ENCODE results near the gene TMED3.
"Not testable (repeated sequence)": the region's sequence is repeated elsewhere in the genome, so short reads cannot be mapped to it uniquely, and the experiment has no call there.

The TMED3 gene

GRCh38 chr15:79319973-79320372, 9.1 kb downstream of the TMED3 start:
- not testable (repeated sequence) for H3K4me3 ChIP-seq (ENCODE audit: extremely low read depth, insufficient read depth, low read length, poor library complexity, severe bottlenecking); H3K4me1 ChIP-seq (ENCODE audit: control insufficient read depth, insufficient read depth, low read length, poor library complexity, severe bottlenecking); H3K27ac ChIP-seq (ENCODE audit: low read depth, low read length, severe bottlenecking); H3K9me3 ChIP-seq (ENCODE audit: control insufficient read depth, low read length)
- peaks cover 93% of the 10 kb centered on the region for H3K36me3 ChIP-seq (ENCODE audit: control insufficient read depth, insufficient read depth, low read length)
- 92 to 98% methylated on average over 6 to 8 of the region's 9 CpGs for WGBS, 2 experiments (ENCODE audit: insufficient coverage in 2 of 2)

DNA sequence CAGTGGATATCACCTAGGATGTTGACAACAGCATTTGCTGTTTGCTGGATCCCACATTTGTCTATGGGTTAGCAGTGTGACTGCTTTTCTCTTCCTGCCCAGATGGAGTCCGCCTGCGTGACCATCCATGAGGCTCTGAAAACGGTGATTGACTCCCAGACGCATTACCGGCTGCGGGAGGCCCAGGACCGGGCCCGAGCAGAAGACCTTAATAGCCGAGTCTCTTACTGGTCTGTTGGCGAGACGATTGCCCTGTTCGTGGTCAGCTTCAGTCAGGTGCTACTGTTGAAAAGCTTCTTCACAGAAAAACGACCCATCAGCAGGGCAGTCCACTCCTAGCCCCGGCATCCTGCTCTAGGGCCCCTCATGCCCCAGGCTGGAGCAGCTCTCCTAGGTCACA, 11.0 kb downstream of the TMED3 start:
- H3K4me3 ChIP-seq (ENCODE audit: extremely low read depth, insufficient read depth, low read length, poor library complexity, severe bottlenecking) = no peak overlapping the region
- H3K9me3 ChIP-seq (ENCODE audit: control insufficient read depth, low read length) = no peaks in the 10 kb centered on the region
- peaks cover 89% of the 10 kb centered on the region for H3K36me3 ChIP-seq (ENCODE audit: control insufficient read depth, insufficient read depth, low read length)
- H3K27ac ChIP-seq (ENCODE audit: low read depth, low read length, severe bottlenecking) = no peak overlapping the region
- WGBS, 2 experiments (ENCODE audit: insufficient coverage in 2 of 2) = 91 to 96% methylated on average over 14 of the region's 14 CpGs
- H3K4me1 ChIP-seq (ENCODE audit: control insufficient read depth, insufficient read depth, low read length, poor library complexity, severe bottlenecking) = no peaks in the 10 kb centered on the region

DNA sequence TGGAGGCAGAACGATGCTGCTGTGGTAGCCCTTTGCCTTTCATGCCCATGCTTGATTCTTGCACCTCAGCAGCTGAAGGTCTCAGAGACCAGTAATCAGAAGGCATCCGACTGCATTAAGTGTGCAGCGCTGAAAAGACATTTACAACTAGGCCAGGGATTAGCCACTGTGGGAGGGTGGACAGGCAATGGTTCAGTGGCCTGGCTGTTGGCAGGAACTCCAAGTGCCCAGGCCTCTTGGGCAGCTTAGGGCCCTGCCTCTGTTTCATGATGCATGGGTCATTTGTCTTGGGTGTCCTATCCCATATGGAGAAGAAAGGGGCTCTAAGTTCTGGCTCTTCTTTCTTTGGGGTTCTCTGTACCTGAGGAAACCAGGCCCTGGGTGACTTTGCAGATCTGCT, 11.4 kb downstream of the TMED3 start:
- no peaks in the 10 kb centered on the region for H3K4me1 ChIP-seq (ENCODE audit: control insufficient read depth, insufficient read depth, low read length, poor library complexity, severe bottlenecking)
- no peak overlapping the region for H3K4me3 ChIP-seq (ENCODE audit: extremely low read depth, insufficient read depth, low read length, poor library complexity, severe bottlenecking)
- 90 to 100% methylated on average over 3 of the region's 3 CpGs for WGBS, 2 experiments (ENCODE audit: insufficient coverage in 2 of 2)
- H3K9me3 ChIP-seq (ENCODE audit: control insufficient read depth, low read length) = no peaks in the 10 kb centered on the region
- H3K27ac ChIP-seq (ENCODE audit: low read depth, low read length, severe bottlenecking) = no peak overlapping the region
- H3K36me3 ChIP-seq (ENCODE audit: control insufficient read depth, insufficient read depth, low read length) = peaks cover 89% of the 10 kb centered on the region

DNA sequence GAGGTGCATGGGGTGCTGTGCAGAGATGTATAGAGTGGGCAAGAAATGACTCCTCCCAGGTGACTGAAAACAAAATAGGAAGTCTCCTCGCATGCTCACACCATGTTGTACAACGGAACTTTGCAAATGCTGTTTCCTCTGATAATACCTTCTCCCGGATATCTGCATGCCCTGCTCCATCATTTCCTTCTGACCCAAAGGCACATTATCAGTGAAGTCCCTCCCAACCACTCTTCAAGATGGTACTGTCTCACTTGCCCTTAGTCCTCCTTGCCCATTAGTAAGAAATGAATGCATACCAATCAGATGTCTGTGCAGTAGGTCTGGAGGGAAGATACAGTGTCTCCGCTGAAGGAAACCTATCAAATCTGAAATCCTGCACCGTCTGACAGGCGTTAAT, 12.0 kb downstream of the TMED3 start:
- peaks cover 85% of the 10 kb centered on the region for H3K36me3 ChIP-seq (ENCODE audit: control insufficient read depth, insufficient read depth, low read length)
- no peaks in the 10 kb centered on the region for H3K4me1 ChIP-seq (ENCODE audit: control insufficient read depth, insufficient read depth, low read length, poor library complexity, severe bottlenecking)
- 92 to 95% methylated on average over 4 to 6 of the region's 6 CpGs for WGBS, 2 experiments (ENCODE audit: insufficient coverage in 2 of 2)

GRCh38 chr15:79329171-79329611, 18.3 kb downstream of the TMED3 start:
- H3K27ac ChIP-seq (ENCODE audit: low read depth, low read length, severe bottlenecking) = peak overlapping the region; percentile 32
- H3K4me3 ChIP-seq (ENCODE audit: extremely low read depth, insufficient read depth, low read length, poor library complexity, severe bottlenecking) = no peak overlapping the region
- peaks cover 5% of the 10 kb centered on the region for H3K4me1 ChIP-seq (ENCODE audit: control insufficient read depth, insufficient read depth, low read length, poor library complexity, severe bottlenecking)
- H3K36me3 ChIP-seq (ENCODE audit: control insufficient read depth, insufficient read depth, low read length) = peaks cover 35% of the 10 kb centered on the region
- peaks cover 6% of the 10 kb centered on the region for H3K9me3 ChIP-seq (ENCODE audit: control insufficient read depth, low read length)
- 91 to 100% methylated on average over 1 to 2 of the region's 2 CpGs for WGBS, 2 experiments (ENCODE audit: insufficient coverage in 2 of 2)

More for the DNA sequence above, 12.0 kb downstream of the TMED3 start:
- no peak overlapping the region for H3K4me3 ChIP-seq (ENCODE audit: extremely low read depth, insufficient read depth, low read length, poor library complexity, severe bottlenecking)
- H3K27ac ChIP-seq (ENCODE audit: low read depth, low read length, severe bottlenecking) = no peak overlapping the region
- H3K9me3 ChIP-seq (ENCODE audit: control insufficient read depth, low read length) = no peaks in the 10 kb centered on the region

- no peak overlapping the region for H3K27ac ChIP-seq (ENCODE audit: low read depth, low read length, severe bottlenecking)
These were observed 22.1 kb downstream of the TMED3 start for GRCh38 chr15:79332824-79333510.

GRCh38 chr15:79337591-79337990, 26.7 kb downstream of the TMED3 start:
- H3K36me3 ChIP-seq (ENCODE audit: control insufficient read depth, insufficient read depth, low read length) = no peaks in the 10 kb centered on the region
- H3K4me3 ChIP-seq (ENCODE audit: extremely low read depth, insufficient read depth, low read length, poor library complexity, severe bottlenecking) = no peak overlapping the region
- WGBS, 2 experiments (ENCODE audit: insufficient coverage in 2 of 2) = 96 to 100% methylated on average over 1 to 4 of the region's 7 CpGs
- no peak overlapping the region for H3K27ac ChIP-seq (ENCODE audit: low read depth, low read length, severe bottlenecking)
- no peaks in the 10 kb centered on the region for H3K9me3 ChIP-seq (ENCODE audit: control insufficient read depth, low read length)
- no peaks in the 10 kb centered on the region for H3K4me1 ChIP-seq (ENCODE audit: control insufficient read depth, insufficient read depth, low read length, poor library complexity, severe bottlenecking)

More at GRCh38 chr15:79332824-79333510, 22.1 kb downstream of the TMED3 start:
- H3K4me1 ChIP-seq (ENCODE audit: control insufficient read depth, insufficient read depth, low read length, poor library complexity, severe bottlenecking) = peaks cover 5% of the 10 kb centered on the region
- peaks cover 6% of the 10 kb centered on the region for H3K9me3 ChIP-seq (ENCODE audit: control insufficient read depth, low read length)
- peaks cover 9% of the 10 kb centered on the region for H3K36me3 ChIP-seq (ENCODE audit: control insufficient read depth, insufficient read depth, low read length)
- H3K4me3 ChIP-seq (ENCODE audit: extremely low read depth, insufficient read depth, low read length, poor library complexity, severe bottlenecking) = no peak overlapping the region
- WGBS, 2 experiments (ENCODE audit: insufficient coverage in 2 of 2) = 83 to 90% methylated on average over 2 of the region's 5 CpGs

- Histone ChIP-seq H3K27ac (ENCODE audit: low read depth, low read length, severe bottlenecking) (no peak overlapping the region), H3K4me3 (ENCODE audit: extremely low read depth, insufficient read depth, low read length, poor library complexity, severe bottlenecking) (no peak overlapping the region), H3K36me3 (ENCODE audit: control insufficient read depth, insufficient read depth, low read length) (no peaks in the 10 kb centered on the region), H3K9me3 (ENCODE audit: control insufficient read depth, low read length) (no peaks in the 10 kb centered on the region), H3K4me1 (ENCODE audit: control insufficient read depth, insufficient read depth, low read length, poor library complexity, severe bottlenecking) (no peaks in the 10 kb centered on the region)
- WGBS, 2 experiments (ENCODE audit: insufficient coverage in 2 of 2) = 92 to 100% methylated on average over 2 of the region's 3 CpGs
These were observed 28.8 kb downstream of the TMED3 start for GRCh38 chr15:79339588-79340314.

GRCh38 chr15:79340315-79340602, 29.3 kb downstream of the TMED3 start:
- H3K4me1 ChIP-seq (ENCODE audit: control insufficient read depth, insufficient read depth, low read length, poor library complexity, severe bottlenecking) = no peaks in the 10 kb centered on the region
- H3K9me3 ChIP-seq (ENCODE audit: control insufficient read depth, low read length) = no peaks in the 10 kb centered on the region
- 65 to 68% methylated on average over 3 to 4 of the region's 5 CpGs for WGBS, 2 experiments (ENCODE audit: insufficient coverage in 2 of 2)
- H3K36me3 ChIP-seq (ENCODE audit: control insufficient read depth, insufficient read depth, low read length) = no peaks in the 10 kb centered on the region
- H3K4me3 ChIP-seq (ENCODE audit: extremely low read depth, insufficient read depth, low read length, poor library complexity, severe bottlenecking) = no peak overlapping the region
- H3K27ac ChIP-seq (ENCODE audit: low read depth, low read length, severe bottlenecking) = no peak overlapping the region

DNA sequence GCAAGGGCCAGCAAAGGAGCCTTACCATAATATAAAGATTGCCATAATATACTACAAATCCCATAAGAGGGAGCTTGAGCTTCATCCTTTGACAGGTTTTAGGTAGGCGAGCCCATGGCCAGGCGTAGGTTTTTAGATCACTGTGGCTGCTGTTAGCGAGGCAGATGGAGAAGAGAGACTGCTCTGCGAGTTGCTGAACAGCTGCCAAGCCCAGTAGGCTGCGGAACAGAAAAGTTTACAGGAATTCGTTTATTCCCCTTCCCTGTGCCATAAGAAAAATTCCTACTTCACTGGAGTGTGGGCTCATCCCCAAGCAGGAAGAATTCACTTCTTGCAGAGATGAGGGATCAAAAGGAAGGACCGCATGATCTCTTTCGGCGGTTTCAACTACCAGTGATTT, 30.5 kb downstream of the TMED3 start:
- H3K36me3 ChIP-seq (ENCODE audit: control insufficient read depth, insufficient read depth, low read length) = no peaks in the 10 kb centered on the region
- no peak overlapping the region for H3K27ac ChIP-seq (ENCODE audit: low read depth, low read length, severe bottlenecking)
- no peaks in the 10 kb centered on the region for H3K9me3 ChIP-seq (ENCODE audit: control insufficient read depth, low read length)
- no peak overlapping the region for H3K4me3 ChIP-seq (ENCODE audit: extremely low read depth, insufficient read depth, low read length, poor library complexity, severe bottlenecking)
- WGBS, 2 experiments (ENCODE audit: insufficient coverage in 2 of 2) = 87 to 93% methylated on average over 7 to 8 of the region's 9 CpGs
- no peaks in the 10 kb centered on the region for H3K4me1 ChIP-seq (ENCODE audit: control insufficient read depth, insufficient read depth, low read length, poor library complexity, severe bottlenecking)

DNA sequence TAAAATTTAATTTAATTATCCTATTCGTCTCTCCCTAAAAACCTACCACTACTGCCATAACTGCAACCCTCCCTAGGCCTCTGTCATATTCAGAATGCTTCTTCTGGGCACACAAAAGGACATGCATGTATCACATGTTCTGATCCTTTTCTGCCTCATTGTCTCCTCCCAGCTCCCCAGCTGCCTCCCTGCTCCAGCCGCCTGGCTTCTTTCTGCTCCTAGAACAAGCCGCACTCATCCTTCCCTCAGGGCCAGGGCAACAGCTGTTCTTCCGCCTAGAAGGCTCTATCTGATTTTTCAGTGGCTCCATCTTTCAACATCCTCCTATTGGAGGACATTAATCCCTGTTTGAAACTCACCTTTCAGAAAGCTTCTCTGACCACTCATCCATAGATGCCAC, 38.6 kb downstream of the TMED3 start:
- 85 to 90% methylated on average over 4 of the region's 4 CpGs for WGBS, 2 experiments (ENCODE audit: insufficient coverage in 2 of 2)
- H3K36me3 ChIP-seq (ENCODE audit: control insufficient read depth, insufficient read depth, low read length) = no peaks in the 10 kb centered on the region
- H3K4me1 ChIP-seq (ENCODE audit: control insufficient read depth, insufficient read depth, low read length, poor library complexity, severe bottlenecking) = no peaks in the 10 kb centered on the region
- no peak overlapping the region for H3K27ac ChIP-seq (ENCODE audit: low read depth, low read length, severe bottlenecking)
- no peak overlapping the region for H3K4me3 ChIP-seq (ENCODE audit: extremely low read depth, insufficient read depth, low read length, poor library complexity, severe bottlenecking)
- no peaks in the 10 kb centered on the region for H3K9me3 ChIP-seq (ENCODE audit: control insufficient read depth, low read length)

Measured in mesodermal cell (in vitro differentiated cells).